ENCODE data around the gene MISP3.

DNA sequence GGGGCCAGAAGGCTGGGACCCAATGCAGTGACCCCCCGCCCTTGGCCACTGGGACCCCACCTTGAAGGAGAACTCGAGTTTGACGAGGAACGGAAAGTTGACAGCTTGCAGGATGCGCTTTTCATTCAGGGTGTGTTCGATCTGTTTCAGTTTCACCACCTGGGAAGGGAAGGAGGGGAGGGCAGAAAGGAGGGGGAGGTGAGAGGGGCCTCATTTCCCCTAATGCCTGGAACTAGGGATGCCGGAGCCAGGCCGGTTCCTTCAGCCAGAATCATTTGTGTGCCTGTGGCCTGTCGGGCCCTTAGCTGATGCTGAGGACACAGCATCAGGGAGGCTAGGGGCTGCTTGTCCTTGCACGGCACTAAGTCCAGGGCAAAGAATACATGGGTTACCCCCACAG lies 30.2 kb downstream of the MISP3 start:
- TF ChIP-seq, protein P1, sequence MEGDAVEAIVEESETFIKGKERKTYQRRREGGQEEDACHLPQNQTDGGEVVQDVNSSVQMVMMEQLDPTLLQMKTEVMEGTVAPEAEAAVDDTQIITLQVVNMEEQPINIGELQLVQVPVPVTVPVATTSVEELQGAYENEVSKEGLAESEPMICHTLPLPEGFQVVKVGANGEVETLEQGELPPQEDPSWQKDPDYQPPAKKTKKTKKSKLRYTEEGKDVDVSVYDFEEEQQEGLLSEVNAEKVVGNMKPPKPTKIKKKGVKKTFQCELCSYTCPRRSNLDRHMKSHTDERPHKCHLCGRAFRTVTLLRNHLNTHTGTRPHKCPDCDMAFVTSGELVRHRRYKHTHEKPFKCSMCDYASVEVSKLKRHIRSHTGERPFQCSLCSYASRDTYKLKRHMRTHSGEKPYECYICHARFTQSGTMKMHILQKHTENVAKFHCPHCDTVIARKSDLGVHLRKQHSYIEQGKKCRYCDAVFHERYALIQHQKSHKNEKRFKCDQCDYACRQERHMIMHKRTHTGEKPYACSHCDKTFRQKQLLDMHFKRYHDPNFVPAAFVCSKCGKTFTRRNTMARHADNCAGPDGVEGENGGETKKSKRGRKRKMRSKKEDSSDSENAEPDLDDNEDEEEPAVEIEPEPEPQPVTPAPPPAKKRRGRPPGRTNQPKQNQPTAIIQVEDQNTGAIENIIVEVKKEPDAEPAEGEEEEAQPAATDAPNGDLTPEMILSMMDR (IDR thresholded peaks at IDR 0.05; ENCODE audit: low read length) = no peak
- no peak for TF ChIP-seq EZH2 (IDR thresholded peaks at IDR 0.05; ENCODE audit: borderline replicate concordance, low read length)

All from OCI-LY1 (cell line).